Colonic mucosa (tissue), 4 donors: Measurements from ENCODE around the gene NHLRC4. TPM values are rescaled to one million over a fixed set of nuclear protein-coding genes. Genes with fewer than 3 reads are reported as not detected.

Experiments
- DNase-seq: peaks from one replicate; pipeline ENCODE4 v3.0.0-alpha.2; 2020
- H3K27ac ChIP-seq: fragments of 200-600 bp; one replicate; pipeline ENCODE4 v1.8.0; 2021
- H3K27me3 ChIP-seq: fragments of 200-600 bp; one replicate; pipeline ENCODE4 v1.8.0; 2021
- H3K36me3 ChIP-seq: fragments of 200-600 bp; one replicate; pipeline ENCODE4 v1.8.0; 2021
- H3K4me1 ChIP-seq: fragments of 200-600 bp; one replicate; pipeline ENCODE4 v1.8.0; 2021; ENCODE audit warnings: mild to moderate bottlenecking
- H3K4me3 ChIP-seq: fragments of 200-600 bp; one replicate; pipeline ENCODE4 v1.8.0; 2021
- H3K9ac ChIP-seq, 2 donors: one replicate each; pipeline ENCODE4 v1.7.0; 2013; ENCODE audit warnings: control low read depth in 2 of 2, low read depth in 2 of 2, low read length in 2 of 2
- H3K9me3 ChIP-seq: fragments of 200-600 bp; one replicate; pipeline ENCODE4 v1.8.0; 2021
- intact Hi-C: fragments of 100-400 bp; cut with DNase I; formaldehyde crosslinking; loops from one replicate; pipeline ENCODE4 v1.14.1; 2022
- total RNA-seq, 2 donors: library from RNA; stranded (reverse); fragmentation: NEBNext Ultra II Directional in 1 of 2; extraction: Animal tissue kit (Norgen Biotek cat#: 25700) in 1 of 2; gene quantifications; one replicate each; pipeline ENCODE4 v1.2.1, GENCODE V29; 2021
- TF ChIP-seq, protein P1 (sequence below): fragments of 200-600 bp; IDR thresholded peaks from one replicate; pipeline ENCODE4 v1.8.0; 2022; ENCODE audit warnings: antibody characterized with exemption, mild to moderate bottlenecking
- donor health status: healthy.
- donor health status: DM: no; HTN: no; CAD: no.
- donor health status: DM: no; HTN: no; CAD: no.

Gene NHLRC4
- total RNA-seq, 2 donors from 2014 or later, result 0.32 to 0.35 TPM

DNA sequence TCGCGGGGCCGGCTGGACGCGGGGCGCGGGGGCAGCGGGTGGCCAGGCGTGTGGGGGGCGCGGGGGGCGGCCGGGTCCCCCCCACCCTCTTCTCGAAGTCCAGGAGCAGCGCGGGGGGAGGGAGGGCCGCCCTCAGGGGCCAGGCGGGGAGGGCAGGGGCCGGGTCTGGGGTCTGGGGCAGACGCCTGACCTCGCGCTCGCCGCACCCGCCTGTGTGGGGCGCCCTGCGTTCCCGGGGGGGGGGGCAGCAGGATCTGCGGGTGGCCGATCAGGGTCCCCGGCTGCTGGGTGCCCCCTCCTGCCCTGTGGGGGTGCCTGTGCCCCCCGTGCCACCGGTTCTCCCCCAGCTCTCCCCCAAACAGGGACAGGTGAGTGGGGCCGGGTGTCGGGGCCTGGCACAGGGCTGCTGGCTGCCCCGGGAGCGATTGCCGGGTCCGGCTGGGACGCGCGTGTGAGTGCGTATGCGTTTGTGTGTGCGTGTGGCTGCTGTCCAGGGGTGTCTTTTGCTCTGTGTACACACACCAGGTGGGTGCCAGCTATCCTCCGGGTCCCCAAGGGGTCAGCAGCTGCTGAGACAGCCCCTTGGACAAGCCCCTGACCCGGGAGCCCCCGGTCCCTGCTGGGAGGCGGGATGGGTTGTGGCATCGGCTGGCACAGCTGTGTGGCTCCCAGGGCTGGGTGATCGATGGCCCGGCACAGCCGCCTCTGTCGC is 5.9 kb upstream of the NHLRC4 start:
- H3K9me3 ChIP-seq, result no peaks in the 10 kb centered on the region
- peaks cover 26% of the 10 kb centered on the region for H3K27me3 ChIP-seq
- H3K9ac ChIP-seq, result no peak overlapping the region
- TF ChIP-seq, protein P1, sequence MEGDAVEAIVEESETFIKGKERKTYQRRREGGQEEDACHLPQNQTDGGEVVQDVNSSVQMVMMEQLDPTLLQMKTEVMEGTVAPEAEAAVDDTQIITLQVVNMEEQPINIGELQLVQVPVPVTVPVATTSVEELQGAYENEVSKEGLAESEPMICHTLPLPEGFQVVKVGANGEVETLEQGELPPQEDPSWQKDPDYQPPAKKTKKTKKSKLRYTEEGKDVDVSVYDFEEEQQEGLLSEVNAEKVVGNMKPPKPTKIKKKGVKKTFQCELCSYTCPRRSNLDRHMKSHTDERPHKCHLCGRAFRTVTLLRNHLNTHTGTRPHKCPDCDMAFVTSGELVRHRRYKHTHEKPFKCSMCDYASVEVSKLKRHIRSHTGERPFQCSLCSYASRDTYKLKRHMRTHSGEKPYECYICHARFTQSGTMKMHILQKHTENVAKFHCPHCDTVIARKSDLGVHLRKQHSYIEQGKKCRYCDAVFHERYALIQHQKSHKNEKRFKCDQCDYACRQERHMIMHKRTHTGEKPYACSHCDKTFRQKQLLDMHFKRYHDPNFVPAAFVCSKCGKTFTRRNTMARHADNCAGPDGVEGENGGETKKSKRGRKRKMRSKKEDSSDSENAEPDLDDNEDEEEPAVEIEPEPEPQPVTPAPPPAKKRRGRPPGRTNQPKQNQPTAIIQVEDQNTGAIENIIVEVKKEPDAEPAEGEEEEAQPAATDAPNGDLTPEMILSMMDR, result no peak
- intact Hi-C loops, result no loop called here
- no peaks in the 10 kb centered on the region for H3K36me3 ChIP-seq
- no peak for DNase-seq
- H3K27ac ChIP-seq, result no peak overlapping the region
- H3K4me1 ChIP-seq, result no peaks in the 10 kb centered on the region
- no peak overlapping the region for H3K4me3 ChIP-seq

DNA sequence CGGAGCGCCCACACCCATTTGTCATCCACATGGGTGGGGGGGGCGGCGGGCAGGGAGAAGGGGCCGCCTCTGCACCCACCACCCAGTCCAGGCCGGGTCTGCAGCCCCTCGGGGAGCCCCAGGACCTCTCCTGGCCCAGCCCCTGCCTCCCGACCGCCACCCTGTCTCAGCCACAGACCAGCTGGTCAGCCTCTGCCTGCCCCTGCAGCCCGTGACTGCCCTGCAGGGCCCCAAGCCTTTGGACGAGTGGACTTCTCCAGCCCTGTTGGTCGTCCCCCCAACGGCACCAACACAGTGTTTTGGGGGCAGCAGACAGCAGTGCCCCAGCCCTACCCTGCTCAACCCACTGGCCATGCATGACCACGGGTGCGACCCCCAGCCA is 5.4 kb upstream of the NHLRC4 start:
- H3K27ac ChIP-seq, result no peak overlapping the region
- no peaks in the 10 kb centered on the region for H3K36me3 ChIP-seq
- H3K9ac ChIP-seq, result no peak overlapping the region
- no peaks in the 10 kb centered on the region for H3K4me1 ChIP-seq
- H3K4me3 ChIP-seq, result no peak overlapping the region
- peaks cover 26% of the 10 kb centered on the region for H3K27me3 ChIP-seq
- no peak for DNase-seq
- intact Hi-C loops, result no loop called here
- TF ChIP-seq, protein P1, result no peak
- H3K9me3 ChIP-seq, result no peaks in the 10 kb centered on the region

DNA sequence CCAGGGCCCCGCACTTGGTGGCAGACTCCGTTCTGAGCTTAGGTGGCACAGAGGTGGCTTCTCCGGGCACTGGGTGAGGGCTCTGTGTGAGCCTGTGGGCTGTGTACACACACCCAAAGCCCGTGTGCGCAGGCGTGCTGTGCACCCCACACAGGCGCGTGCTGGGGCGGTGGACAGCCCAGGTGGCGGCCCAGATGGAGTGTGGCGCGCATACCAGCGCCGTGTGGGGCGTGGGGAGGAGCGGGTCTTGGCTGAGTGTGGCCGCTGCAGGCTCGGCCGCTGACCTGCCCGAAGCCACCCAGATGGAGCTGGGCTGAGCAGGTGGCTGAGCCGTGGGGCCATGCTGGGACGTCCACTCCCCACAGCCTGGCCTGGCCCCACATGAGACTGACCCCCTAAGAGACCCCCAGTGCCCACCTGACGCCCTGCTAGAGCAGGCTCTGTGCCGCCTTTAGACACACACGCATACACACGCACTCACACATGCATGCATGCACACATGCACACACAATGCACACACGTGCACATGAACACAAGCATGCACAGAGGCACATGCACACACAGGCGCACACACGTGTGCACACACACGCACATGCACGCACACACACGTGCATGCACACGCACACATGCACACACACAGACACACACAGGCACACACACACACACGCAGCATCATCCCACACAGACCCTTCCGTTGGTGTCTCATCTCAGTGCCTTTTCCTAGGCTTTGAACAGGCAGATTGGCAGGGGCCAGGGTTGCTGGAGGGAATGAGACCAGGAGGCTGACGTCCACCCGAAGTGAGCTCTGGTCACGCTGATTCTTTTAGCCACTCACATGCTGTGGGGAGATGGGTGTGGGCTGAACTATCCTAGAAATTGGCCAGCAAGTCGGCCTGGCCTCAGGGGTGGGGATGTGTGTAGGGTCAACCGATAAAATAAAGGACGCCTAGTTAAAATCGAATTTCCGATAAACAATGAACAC is 4.6 kb upstream of the NHLRC4 start:
- Histone ChIP-seq H3K9ac (no peak overlapping the region), H3K27me3 (peaks cover 26% of the 10 kb centered on the region), H3K27ac (no peak overlapping the region), H3K9me3 (no peaks in the 10 kb centered on the region), H3K36me3 (no peaks in the 10 kb centered on the region), H3K4me3 (no peak overlapping the region), H3K4me1 (peaks cover 5% of the 10 kb centered on the region)
- TF ChIP-seq, protein P1, result no peak
- intact Hi-C loops, result no loop called here
- DNase-seq, result no peak

DNA sequence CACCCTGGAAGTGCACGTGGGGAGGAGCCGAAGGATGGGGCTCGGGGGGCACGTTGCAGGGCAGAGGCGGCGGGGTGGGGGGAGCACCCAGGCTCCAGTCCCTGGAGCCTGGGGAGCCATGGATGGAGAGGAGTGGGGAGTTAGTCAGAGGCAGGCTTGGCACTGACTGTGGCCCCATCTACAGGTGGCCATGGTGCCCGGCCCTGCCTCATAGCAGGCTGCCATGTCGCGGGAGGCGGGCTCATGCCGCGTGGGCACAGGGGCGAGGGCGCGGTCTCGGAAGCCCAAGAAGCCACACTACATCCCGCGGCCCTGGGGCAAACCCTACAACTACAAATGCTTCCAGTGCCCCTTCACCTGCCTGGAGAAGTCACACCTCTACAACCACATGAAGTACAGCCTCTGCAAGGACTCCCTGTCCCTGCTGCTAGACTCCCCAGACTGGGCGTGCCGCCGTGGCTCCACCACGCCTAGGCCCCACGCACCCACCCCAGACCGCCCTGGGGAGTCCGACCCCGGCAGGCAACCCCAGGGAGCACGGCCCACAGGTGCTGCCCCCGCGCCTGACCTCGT is 3.6 kb upstream of the NHLRC4 start:
- Histone ChIP-seq H3K36me3 (no peaks in the 10 kb centered on the region), H3K4me3 (no peak overlapping the region), H3K27ac (no peak overlapping the region), H3K4me1 (peaks cover 7% of the 10 kb centered on the region), H3K9me3 (no peaks in the 10 kb centered on the region), H3K27me3 (peaks cover 26% of the 10 kb centered on the region), H3K9ac (no peak overlapping the region)
- intact Hi-C loops, result no loop called here
- TF ChIP-seq, protein P1, result no peak
- no peak for DNase-seq

DNA sequence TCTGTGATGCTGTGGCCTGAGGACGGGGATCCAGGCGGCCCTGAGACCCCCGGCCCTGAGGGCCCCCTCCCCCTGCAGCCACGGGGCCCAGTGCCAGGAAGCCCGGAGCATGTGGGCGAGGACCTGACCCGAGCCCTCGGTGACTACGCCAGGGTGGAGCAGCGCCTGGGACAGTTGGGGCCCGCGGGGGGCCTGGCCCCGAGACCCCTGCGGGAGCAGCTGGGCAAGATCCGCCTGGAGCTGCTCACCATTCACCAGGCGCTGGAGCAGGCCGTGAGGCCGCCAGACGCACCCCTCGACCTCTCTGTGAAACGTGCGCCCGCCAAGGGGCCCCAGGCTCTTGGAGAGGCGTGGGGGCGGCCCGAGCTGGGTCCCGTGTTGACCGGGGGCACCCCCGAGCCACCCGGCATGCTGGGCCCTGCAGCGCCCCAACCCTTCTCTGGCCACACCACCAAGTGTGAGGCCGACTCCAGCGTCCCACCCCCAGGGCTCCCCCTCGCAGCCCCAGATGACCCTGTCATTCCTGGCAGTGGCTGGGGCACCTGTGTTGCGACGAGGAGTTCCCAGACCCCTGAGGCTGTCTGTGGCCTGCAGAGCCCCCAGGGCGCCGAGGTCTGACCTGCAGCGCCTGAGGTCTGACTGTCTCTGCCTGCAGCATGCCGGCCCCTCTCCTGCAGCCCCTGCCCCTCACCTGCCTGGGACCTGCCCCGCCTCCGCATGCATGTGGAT is 2.0 kb upstream of the NHLRC4 start:
- no peak overlapping the region for H3K27ac ChIP-seq
- peaks cover 20% of the 10 kb centered on the region for H3K4me1 ChIP-seq
- H3K9ac ChIP-seq, result no peak overlapping the region
- intact Hi-C loops, result no loop called here
- H3K27me3 ChIP-seq, result peaks cover 12% of the 10 kb centered on the region
- H3K36me3 ChIP-seq, result no peaks in the 10 kb centered on the region
- H3K9me3 ChIP-seq, result no peaks in the 10 kb centered on the region
- TF ChIP-seq, protein P1, result no peak
- no peak for DNase-seq
- H3K4me3 ChIP-seq, result no peak overlapping the region
